NOMO-1 treated with DMSO at 0.1 percent for 48 hours (cell line): ENCODE measurements around the gene PSMG3.

Experiments used
- DNase-seq: peaks from one replicate; lab custom pipeline; 2025; ENCODE audit not compliant: unreplicated experiment; lab: John Stamatoyannopoulos, UW

The PSMG3 gene

DNA sequence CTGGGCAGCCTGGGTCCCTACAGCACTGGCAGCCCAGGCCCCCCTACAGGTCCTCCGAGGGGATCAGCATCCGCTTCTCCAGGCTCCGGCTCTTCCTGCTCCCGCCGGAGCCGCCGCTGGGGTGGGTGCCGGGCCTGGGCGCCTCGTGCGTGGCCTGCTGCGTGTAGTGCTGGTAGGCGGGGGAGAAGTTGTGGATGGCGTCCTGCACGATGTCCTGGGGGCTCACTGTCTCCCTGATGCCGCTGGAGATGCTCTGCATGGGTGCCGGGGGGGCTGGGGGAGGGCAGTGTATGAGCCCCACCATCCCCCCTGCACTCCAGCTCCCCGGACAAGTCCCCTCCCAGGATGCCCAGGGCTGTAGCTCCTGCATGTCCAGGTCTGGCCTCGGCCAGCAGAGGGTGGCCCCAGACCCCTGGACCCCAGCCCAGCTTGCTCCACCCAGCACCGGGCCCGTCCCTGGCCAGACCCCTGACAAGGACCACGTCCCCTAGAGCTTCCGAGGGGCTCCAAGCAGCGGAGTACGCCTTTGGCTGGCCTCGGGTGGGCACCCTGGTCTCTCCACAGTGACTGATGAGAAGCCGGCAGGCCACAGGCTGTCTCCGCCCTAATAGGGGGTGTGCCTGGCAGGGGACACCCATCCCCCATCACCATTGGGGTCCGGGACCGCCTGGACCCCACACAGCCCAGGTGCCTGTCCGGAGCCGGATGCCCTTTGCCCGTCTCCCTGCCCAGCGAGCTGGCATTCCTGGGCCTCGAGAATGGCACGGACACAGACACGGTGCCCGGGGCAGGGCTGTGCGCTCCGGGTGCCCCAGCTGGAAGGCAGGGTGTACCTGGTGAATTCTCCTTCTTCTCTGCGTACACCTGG, 22.7 kb downstream of the PSMG3 start:
- no peak for DNase-seq

DNA sequence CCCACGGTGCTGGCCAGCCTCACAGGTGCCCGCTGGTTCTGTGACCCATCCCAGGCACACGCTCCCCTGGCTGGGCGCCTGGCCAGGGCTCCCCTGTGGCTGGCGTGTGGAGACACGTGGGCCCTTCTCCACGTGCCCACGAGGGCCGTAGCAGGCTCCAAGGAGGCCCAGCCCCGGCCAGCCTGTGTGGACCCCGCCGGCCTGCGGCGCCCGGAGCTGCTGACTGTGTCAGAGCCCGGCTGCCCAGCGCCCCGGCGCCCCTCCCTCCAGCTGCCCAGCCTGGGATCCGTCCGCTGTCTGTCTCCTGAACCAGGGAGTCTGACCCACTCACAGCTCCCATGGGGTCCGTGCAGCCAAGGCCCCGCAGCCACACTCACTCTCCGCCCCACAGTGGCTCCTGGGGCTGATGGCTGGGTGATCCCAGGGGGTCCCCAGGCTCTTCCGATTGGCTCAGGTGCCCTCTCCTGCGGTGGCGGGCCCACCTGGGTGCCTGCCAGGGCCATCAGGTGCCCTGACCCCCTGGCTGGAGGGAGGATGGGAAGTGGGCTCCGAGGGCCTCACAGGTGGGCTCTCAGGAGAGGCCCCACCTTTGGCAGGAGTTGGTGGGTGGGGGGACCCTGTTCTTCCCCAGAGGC, 23.4 kb downstream of the PSMG3 start:
- no peak for DNase-seq

DNA sequence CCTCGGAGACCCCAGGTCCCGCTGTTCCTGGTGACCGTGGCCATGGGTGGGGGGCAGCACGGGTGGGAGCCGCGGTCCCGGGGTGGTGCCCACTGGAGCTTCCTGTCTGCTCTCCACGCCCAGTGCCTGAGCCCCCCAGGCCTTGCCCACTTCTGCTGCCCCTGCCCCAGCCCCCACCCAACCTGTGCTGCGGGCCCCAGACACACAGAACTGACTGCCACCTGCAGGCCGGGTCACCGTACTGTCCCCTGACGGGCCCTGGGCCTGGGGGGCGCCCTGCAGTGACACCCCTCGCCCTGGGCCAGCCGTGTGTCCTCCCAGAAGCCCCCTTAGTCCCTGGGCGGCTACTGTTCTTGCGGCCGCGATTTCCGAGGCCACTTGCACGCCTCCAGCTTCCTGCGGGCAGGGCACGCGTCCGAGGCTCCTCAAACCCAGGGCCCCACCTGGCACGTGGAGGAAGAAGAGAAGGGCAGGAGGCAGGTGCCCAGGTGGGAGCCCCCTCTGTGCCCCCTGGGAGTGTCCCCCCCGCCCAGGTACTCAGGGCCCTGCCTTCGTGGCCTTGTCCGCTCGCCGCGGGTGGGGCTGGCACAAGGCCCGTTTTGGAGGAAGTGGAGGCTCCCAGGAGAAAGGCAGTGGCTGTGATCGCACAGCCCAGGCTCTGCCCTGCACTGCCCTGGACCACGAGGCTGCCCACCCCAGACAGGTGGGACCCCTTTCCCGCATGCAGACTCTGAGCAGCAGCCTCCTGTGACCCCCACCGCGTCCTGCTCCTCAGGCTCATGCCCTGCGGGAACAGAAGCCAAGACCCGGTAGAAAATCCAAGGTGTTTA, 24.2 kb downstream of the PSMG3 start:
- no peak for DNase-seq

DNA sequence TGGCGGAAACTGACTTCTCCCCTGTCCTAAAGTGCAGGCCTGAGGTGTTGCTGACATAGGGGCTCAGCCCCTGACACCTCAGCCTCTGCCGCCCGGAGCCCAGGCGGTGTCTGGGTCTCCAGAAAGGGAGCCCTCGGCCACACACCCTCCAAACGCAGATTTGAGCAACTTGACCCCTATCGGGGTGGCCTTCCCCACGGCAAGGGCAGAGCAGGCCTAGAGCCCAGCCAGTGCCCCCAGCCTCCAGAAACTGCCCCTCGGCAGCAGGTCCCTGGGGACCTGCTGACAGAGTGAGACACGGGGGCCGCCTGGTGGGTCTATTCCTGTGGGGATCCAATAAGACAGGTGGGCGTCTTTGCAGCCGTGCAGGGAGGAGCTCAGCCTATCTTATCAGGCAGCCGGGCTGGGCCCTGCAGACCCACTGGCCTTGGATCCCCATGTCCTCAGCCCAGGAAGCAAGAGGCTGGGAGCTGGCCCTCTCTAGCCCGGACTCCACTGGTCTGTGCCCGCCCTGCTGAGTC, 24.9 kb downstream of the PSMG3 start:
- DNase-seq, result no peak

DNA sequence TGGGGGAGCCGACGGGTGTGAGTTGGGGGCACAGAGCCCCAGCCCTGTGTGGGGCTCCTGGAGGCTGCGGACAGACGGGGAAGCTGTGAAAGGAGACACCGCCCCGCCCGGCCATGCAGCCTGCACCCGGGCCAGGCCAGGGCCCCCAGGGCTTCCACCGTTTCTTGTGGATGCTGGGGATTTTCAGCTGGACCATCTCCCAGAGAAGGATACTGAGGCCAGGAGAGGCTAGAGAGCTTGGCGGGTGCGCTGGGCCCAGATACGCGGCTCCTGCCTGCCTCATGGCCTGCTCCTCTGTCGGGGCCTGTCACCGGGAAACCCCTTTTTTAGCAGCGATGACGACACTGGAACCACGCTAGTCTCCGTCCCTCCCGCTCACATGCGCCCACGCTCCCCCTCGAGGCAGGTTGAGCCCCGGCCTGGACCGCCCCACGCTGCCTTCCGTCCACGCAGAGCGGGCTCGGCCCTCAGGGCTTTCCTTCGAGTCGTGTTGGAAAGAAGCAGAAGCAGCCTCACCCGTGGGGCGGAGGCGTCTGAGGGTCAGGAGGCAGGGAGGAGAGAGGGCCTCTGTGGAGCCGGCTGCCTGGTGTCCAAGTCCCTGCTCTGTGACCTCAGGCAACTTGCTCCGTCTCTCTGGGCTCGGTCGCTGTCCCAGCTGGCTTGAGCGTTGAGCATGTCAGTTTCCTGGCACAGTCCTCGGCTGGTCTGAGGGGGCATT, 25.5 kb downstream of the PSMG3 start:
- DNase-seq, result no peak

DNA sequence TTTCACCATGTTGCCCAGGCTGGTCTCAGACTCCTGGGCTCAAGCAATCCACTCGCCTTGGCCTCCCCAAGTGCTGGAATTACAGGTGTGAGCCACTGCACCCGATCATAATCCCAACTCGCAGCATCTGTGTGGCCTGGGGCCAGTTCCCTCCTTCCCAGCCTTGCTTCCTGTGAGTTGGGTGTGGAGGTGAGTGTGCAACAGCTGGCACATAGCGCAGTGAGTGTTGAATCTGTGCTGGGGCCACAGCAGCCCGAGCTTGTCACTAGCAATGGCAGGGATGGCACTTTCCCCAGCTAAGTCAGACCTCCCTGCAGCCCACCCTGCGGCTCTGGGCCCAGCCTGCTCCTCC, 26.0 kb downstream of the PSMG3 start:
- no peak for DNase-seq

DNA sequence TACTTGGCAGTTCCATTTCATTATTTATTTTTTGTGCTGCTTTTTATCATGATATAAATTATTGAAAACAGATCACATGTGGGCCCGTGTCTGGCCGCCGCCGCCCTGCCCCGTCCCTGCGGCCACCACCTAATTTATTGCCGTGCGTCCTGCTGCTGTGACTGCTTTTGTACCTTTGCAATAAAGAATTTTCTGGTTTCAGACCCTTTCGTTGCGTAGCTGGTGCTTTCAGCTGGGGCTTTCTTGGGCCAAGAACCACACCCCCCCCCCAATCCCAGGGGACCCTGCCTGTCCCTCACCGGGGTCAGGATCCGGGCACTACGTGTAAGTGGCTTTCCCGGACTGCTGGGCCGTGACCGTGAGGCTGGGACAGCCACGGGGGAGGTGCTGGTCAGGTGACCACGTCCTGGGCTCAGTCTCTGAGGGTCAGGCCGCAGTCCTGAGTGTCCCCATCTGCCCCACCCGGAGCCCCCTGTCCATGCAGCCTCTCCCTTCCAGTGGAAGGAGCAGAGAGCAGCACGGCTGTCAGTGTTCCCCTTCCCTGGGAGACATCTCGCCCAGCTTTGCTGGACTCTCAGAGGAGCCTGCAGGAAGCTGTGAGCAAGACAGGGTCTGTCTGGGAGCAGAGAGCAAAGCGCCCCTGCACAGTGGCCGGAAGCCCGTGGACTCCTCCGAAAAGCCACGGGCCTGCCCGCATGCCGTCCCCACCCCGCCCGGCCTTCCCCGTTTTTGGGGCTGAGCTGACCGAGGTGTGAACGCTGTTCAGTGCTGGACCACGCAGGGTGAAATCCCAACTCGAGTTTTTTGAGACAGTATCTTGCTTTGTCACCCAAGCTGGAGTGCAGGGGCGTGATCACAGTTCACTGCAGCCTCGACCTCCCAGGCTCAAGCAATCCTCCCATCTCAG, 26.7 kb downstream of the PSMG3 start:
- no peak for DNase-seq

DNA sequence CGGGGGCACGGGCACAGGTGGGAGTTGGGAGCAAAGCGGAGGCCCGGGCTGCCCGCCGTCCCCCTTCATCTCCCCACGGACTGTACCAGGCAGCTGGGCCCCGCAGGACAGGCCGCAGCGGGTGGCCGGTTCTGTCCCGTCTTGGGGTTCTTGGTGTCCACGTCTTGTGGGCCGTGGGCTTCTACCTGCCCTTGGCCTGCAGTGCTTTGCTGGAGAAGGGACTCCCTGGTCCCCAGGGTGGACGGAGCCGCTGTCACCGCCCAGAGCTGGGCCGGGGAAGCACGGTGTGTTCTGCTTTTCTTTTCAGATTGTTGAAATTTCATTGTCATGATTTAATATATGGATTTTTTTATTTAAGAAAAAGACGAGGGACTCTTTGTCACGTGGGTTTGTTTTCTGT, 27.5 kb downstream of the PSMG3 start:
- no peak for DNase-seq

DNA sequence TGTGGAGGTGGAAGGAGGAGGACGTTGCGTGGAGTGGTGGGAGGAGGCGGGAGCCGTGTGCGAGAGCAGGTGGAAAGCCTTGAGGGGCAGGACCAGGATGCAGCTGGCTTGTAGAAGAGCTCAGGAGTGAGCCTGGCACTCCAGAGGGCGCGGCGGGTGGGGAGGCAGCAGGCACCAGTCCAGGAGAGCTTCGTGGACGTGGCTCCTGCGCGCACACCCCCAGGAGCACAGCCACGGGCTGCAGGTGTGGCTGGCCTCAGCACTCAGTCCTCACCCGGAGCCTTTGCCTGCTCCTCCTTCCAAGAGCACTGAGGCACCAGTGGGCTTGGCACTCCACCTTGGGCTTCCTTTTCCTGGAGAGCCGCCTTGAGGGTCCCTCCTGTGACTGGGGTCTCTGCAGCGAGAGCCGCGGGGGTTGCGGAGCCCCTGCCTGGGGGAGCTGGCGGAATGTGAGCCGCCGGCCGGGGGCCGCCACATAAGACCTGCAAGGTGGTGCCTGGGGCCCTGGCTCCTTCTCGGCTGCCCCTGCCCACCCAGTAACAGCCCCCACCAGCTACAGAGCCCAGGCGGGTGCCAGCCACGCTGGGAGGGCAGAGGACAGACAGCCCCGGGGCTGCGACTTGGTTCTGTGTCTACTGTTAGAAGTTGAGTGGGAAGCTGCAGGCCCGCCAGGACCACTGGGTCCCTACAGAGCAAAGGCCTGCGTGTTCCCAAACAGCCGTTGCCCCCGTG, 28.2 kb downstream of the PSMG3 start:
- no peak for DNase-seq

DNA sequence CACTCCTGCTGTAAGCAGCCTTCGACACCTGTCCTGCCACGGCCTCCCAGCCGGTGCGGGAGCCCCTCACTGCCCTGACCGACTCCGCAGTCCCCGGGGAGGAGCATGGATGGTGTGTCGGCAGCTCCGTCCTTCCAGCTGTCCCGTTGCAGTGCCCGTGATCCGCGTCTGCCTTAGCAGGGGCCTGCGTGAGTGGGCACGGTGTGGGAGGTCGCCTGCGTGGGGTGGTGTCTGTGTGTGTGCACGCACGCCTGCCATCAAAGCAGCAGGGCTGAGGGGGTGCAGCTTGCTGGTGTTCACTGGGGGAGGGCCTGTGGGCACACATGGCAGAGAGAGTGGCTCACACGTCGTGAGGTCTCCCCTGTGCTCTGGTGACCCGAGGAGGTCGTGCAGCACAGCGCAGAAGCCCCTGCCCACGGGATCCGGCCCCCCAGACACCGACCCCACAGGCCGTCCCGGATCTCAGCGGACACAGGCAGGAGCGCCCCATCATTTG, 29.0 kb downstream of the PSMG3 start:
- no peak for DNase-seq

DNA sequence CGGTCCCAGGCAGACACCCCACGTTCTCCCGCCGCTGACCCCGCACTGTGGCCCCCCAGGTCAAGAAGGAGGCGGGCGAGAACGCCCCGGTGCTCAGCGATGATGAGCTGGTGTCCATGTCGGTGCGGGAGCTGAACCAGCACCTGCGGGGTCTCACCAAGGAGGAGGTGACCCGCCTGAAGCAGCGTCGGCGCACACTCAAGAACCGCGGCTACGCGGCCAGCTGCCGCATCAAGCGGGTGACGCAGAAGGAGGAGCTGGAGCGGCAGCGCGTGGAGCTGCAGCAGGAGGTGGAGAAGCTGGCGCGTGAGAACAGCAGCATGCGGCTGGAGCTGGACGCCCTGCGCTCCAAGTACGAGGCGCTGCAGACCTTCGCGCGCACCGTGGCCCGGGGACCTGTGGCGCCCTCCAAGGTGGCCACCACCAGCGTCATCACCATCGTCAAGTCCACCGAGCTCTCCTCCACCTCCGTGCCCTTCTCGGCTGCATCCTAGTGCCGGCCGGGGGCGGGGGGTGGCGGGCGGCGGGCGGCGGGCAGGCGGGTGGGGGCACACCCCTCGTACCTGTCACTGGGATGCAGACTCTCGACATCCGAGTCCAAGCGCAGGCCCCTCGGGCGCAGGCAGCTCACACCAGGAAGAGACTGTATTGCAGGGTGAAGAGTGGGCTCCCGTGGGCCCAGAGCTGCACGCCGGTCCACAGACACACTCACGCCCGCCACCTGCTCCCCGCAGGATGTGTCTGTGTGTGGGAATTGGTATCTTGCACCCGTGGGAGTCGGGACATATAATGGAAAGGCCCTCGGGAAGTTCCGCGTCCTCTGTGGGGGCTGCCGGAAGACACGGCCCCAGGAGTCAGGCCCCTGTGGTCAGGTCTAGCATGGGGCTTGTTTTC, 29.7 kb downstream of the PSMG3 start:
- DNase-seq, result no peak

DNA sequence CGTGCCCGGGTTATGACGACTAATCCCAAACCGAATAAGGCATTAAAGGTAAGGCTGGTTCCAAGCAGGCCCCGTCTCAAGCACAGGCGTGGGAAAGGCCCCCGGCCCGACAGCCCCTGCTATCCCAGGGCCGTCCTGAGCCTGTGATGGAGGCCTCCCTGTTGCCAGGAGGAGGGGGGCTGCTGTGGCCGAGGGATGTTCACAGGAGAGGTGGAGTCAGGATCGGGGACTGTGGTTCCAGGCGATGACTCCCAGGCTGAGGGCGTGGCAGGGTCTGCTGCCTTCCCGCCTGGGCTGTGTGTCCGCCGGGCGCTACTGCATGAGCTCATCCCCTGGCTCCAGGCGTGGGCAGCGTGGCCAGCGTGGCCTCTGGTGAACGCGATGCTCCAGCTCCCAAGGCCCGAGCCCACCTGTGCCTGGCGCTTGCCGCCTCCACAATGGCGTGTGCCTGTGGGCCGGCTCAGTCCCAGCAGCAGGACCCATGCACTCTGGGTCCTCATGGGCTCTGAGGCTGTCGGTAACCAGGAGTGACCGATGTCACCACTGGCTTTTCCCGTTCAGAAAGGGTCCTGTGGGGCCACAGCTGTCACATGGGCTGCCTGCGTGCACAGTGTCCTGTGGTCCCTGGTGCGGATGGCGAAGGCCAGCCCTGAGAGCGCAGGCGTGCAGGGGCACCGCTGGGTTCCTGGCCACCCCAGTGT, 30.5 kb downstream of the PSMG3 start:
- no peak for DNase-seq

DNA sequence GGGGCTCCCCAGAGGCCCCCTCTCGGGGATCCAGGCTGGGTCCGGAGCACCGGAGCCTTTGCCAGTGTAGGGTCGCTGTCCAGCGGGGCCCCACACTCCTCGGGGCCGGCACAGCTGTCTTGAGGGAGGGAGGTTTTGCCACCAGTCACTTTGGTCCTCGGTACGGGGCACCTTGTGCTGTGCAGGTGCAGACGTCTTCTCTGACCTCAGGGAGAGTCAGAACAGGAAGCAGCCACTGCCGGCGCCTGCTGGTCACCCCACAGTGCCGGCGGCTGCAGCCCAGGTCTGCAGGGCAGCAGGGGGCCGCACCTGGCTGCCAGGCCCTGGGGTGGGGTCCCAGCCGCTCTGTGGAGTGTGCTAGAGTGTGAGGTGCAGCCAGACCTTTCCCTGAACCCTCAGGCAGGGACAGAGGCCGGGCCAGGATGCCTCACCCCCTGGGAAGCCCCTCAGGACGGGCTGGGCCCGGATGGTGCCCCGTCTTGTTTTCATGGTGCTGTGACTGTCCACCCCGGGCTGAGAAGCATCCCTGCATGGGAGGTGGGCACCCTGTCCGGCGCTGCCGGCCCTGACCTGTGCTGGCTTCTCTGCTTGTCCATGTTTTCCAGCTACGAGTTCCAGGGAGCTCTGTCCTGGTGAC, 31.2 kb downstream of the PSMG3 start:
- no peak for DNase-seq

DNA sequence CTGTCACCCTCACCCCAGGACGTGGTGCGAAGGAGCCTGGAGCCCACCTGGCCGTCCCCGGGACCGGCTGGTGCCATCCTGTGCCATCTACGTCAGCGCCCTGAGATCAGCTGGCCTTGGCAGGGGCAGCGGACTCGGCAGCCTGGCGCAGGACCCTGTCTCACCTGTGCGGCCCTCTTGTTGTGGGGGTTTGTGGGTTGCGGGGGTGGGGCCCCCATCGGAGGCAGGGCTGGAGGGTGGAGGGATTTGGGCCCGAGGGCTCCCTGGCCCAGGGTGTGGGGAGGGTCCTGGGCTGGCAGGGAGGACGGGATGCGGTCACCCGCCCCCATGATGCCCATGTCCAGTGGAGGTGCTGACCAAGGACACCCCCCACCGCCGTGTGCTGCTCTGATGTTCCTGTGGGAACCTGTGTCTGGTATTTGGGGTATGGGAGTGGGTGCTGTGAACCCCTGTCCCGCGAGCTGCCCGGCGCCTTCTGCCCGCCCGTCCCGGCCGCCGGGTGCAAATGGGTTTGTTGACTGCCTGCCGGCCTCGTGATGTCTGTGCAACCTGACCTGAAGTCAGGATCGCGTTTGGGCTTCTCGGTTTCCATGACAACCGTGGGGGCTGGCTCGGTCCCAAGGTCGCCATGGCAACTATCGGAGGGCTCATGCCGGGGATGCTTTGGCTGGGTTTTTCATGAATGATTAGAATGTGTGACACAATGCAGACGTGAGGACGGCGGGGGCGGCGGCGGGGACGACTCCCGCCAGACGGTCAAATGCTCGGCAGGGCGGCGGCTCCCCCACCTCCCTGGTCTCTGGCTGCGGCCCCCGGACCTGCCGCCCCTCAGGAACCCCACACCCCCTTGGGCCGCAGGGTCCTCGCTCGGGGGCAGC, 32.1 kb downstream of the PSMG3 start:
- no peak for DNase-seq

DNA sequence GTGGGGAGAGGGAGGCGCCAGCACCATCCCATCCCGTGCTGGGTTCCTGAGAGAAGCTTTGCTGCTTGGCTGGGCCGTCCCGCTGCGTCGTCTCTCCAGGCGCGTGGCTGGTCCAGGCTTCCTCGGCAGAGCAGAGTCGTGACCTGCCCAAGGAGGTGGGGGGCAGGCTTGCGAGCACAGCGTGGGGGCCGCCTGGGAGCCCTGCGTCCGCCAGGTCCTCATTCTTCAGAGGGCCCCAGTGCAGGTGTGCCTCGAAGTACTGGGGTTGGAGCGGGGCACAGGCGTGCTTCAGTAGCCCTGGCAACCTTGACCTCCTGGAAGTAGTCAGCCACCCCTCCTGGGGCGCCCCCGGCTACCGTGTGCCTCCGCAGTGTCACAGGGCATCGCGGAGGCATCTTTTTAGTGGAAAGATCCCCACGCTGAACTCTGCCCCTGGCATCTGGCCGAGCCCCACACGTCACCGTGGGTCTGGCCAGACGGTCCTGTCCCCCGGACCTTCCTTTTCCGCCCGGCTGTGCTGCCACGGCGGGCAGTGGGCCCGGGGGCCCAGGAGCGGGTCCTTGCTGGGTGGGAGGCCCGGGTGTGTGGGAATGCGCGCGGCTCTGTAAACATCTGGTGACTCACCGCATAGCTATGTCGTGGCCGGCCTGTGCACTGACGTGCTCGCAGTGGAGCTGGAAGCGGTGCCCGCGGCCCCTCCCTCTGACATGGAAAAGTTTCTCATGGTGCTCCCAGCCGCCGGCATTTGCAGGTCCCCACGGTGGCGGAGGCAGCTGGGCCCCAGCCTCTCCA, 32.9 kb downstream of the PSMG3 start:
- DNase-seq, result no peak

DNA sequence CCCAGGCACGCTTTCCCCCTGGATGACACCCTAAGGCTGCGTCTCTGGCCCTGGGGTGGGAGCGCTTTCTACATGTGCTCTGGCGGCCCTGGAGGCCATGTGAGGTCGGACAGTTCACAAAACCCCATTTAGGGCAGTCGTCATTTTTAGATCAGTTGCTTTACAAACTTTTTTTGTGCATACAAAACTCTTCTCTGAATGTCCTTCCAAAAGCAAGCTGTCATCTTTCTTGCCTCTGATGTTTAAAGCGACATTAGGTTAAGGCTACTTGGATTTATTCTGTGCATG, 33.4 kb downstream of the PSMG3 start:
- no peak for DNase-seq
